ENCODE results near the gene CD300A.

The CD300A gene

GRCh38 chr17:74523308-74523707 is 56.9 kb downstream of the CD300A start:
- TF ChIP-seq ZFX (IDR thresholded peaks at IDR 0.05) (no peak), CTCF (conservative IDR thresholded peaks at IDR 0.05) (no peak)
- no peak overlapping the region for H3K27ac ChIP-seq

- TF ChIP-seq CTCF (conservative IDR thresholded peaks at IDR 0.05) (no peak), ZFX (IDR thresholded peaks at IDR 0.05) (no peak)
- H3K27ac ChIP-seq: no peak overlapping the region
These were observed 58.4 kb downstream of the CD300A start for GRCh38 chr17:74524653-74525464.

GRCh38 chr17:74525465-74525725 is 59.0 kb downstream of the CD300A start:
- H3K27ac ChIP-seq: no peak overlapping the region
- TF ChIP-seq ZFX (IDR thresholded peaks at IDR 0.05) (no peak), CTCF (conservative IDR thresholded peaks at IDR 0.05) (no peak)

- TF ChIP-seq ZFX (IDR thresholded peaks at IDR 0.05) (no peak), CTCF (conservative IDR thresholded peaks at IDR 0.05) (no peak)
- no peak overlapping the region for H3K27ac ChIP-seq
These were observed 59.4 kb downstream of the CD300A start for GRCh38 chr17:74525781-74526288.

- no peak for TF ChIP-seq CTCF (conservative IDR thresholded peaks at IDR 0.05)
- TF ChIP-seq ZFX (IDR thresholded peaks at IDR 0.05): no peak
These were observed 60.2 kb downstream of the CD300A start for GRCh38 chr17:74526681-74527080.

GRCh38 chr17:74527081-74527480 is 60.6 kb downstream of the CD300A start:
- no peak overlapping the region for H3K27ac ChIP-seq
- TF ChIP-seq CTCF (conservative IDR thresholded peaks at IDR 0.05): no peak

More at GRCh38 chr17:74526681-74527080, 60.2 kb downstream of the CD300A start:
- no peak overlapping the region for H3K27ac ChIP-seq

GRCh38 chr17:74527756-74528155 is 61.3 kb downstream of the CD300A start:
- H3K27ac ChIP-seq: no peak overlapping the region
- TF ChIP-seq ZFX (IDR thresholded peaks at IDR 0.05): no peak
- no peak for TF ChIP-seq CTCF (conservative IDR thresholded peaks at IDR 0.05)

All from C4-2B (cell line).